Mammary epithelial cell (primary cell): Measurements from ENCODE around the gene ZNF800.

Experiments
- CTCF ChIP-seq, 2 donors: IDR thresholded peaks in 1 of 2; conservative IDR thresholded peaks in 1 of 2; 2 replicates each; pipeline ENCODE4 v1.5.1; 2011 to 2012; ENCODE audit warnings: inconsistent platforms in 2 of 2, low read length in 2 of 2, mild to moderate bottlenecking in 2 of 2, control low read depth in 1 of 2, low read depth in 1 of 2; ENCODE audit not compliant: insufficient read depth in 1 of 2; ENCODE audit errors: extremely low read depth in 1 of 2
- EZH2 ChIP-seq: IDR thresholded peaks from 2 replicates; pipeline ENCODE4 v1.6.1; 2012; ENCODE audit warnings: low read length, inconsistent platforms, borderline replicate concordance

- no peak for TF ChIP-seq CTCF (conservative IDR thresholded peaks at IDR 0.05 in 1 of 2, IDR thresholded peaks at IDR 0.05 in 1 of 2; ENCODE audit: extremely low read depth in 1 of 2, insufficient read depth in 1 of 2, low read depth in 1 of 2, low read length in 2 of 2)
- TF ChIP-seq EZH2: no peak
Observed at GRCh38 chr7:127392182-127392565, 334 bp downstream of the ZNF800 start.
